ENCODE results near the gene ATP11C. TPM values are rescaled to one million over a fixed set of nuclear protein-coding genes. Genes with fewer than 3 reads are reported as not detected.
"Not testable (repeated sequence)": the region's sequence is repeated elsewhere in the genome, so short reads cannot be mapped to it uniquely, and the experiment has no call there.

Gene ATP11C
- total RNA-seq, 1 experiment from 2014 or later, result 38.6 TPM

DNA sequence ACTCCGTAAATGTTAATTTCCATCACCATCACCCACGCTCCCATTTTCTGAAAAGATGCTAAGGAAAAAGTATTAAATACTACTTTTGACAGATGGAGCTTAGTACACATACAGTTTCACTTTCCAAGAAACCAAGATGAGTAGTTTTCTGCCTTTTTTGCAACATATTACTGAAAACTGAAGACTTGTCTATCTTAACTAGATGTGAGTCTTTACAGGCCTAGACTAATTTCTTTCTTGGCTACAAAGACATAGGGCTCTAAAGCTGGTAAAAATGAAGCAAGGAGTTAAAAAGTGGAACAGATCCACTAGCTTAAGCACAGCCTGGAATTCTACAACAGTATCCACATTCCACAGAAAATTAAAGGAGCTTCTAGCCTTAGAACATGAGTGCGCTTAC is 68.2 kb downstream of the ATP11C start:
- H3K27ac Mint-ChIP-seq, result no peak overlapping the region
- H3K4me1 Mint-ChIP-seq, result peaks cover 12% of the 10 kb centered on the region; the same call in 1 of the 2 replicates
- TF ChIP-seq ETV6 (CRISPR knock-in tag; IDR thresholded peaks at IDR 0.05) (no peak), GRHL2 (CRISPR knock-in tag; IDR thresholded peaks at IDR 0.05; ENCODE audit: insufficient replicate concordance, severe bottlenecking) (no peak), RORB (CRISPR knock-in tag; IDR thresholded peaks at IDR 0.05) (no peak), SP1 (CRISPR knock-in tag; conservative IDR thresholded peaks at IDR 0.05) (no peak), ZNF121 (CRISPR knock-in tag; IDR thresholded peaks at IDR 0.05) (no peak), MYBL2 (CRISPR knock-in tag; IDR thresholded peaks at IDR 0.05) (no peak), FOXP1 (CRISPR knock-in tag; IDR thresholded peaks at IDR 0.05; ENCODE audit: borderline replicate concordance) (no peak), FOXK1 (CRISPR knock-in tag; IDR thresholded peaks at IDR 0.05) (no peak), ATF1 (CRISPR knock-in tag; IDR thresholded peaks at IDR 0.05) (no peak), SMAD3 (CRISPR knock-in tag; IDR thresholded peaks at IDR 0.05; ENCODE audit: borderline replicate concordance) (no peak), ESRRA (CRISPR knock-in tag; IDR thresholded peaks at IDR 0.05; ENCODE audit: borderline replicate concordance) (no peak), SOX15 (CRISPR knock-in tag; IDR thresholded peaks at IDR 0.05) (no peak), ZNF416 (CRISPR knock-in tag; IDR thresholded peaks at IDR 0.05) (no peak), NR2C2 (CRISPR knock-in tag; IDR thresholded peaks at IDR 0.05) (no peak)
- TF ChIP-seq, protein P1, sequence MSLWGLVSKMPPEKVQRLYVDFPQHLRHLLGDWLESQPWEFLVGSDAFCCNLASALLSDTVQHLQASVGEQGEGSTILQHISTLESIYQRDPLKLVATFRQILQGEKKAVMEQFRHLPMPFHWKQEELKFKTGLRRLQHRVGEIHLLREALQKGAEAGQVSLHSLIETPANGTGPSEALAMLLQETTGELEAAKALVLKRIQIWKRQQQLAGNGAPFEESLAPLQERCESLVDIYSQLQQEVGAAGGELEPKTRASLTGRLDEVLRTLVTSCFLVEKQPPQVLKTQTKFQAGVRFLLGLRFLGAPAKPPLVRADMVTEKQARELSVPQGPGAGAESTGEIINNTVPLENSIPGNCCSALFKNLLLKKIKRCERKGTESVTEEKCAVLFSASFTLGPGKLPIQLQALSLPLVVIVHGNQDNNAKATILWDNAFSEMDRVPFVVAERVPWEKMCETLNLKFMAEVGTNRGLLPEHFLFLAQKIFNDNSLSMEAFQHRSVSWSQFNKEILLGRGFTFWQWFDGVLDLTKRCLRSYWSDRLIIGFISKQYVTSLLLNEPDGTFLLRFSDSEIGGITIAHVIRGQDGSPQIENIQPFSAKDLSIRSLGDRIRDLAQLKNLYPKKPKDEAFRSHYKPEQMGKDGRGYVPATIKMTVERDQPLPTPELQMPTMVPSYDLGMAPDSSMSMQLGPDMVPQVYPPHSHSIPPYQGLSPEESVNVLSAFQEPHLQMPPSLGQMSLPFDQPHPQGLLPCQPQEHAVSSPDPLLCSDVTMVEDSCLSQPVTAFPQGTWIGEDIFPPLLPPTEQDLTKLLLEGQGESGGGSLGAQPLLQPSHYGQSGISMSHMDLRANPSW (CRISPR knock-in tag; conservative IDR thresholded peaks at IDR 0.05; ENCODE audit: low read depth), result no peak
- TF ChIP-seq, protein P2, sequence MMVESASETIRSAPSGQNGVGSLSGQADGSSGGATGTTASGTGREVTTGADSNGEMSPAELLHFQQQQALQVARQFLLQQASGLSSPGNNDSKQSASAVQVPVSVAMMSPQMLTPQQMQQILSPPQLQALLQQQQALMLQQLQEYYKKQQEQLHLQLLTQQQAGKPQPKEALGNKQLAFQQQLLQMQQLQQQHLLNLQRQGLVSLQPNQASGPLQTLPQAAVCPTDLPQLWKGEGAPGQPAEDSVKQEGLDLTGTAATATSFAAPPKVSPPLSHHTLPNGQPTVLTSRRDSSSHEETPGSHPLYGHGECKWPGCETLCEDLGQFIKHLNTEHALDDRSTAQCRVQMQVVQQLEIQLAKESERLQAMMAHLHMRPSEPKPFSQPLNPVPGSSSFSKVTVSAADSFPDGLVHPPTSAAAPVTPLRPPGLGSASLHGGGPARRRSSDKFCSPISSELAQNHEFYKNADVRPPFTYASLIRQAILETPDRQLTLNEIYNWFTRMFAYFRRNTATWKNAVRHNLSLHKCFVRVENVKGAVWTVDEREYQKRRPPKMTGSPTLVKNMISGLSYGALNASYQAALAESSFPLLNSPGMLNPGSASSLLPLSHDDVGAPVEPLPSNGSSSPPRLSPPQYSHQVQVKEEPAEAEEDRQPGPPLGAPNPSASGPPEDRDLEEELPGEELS (CRISPR knock-in tag; IDR thresholded peaks at IDR 0.05), result no peak
- TF ChIP-seq, protein P3, sequence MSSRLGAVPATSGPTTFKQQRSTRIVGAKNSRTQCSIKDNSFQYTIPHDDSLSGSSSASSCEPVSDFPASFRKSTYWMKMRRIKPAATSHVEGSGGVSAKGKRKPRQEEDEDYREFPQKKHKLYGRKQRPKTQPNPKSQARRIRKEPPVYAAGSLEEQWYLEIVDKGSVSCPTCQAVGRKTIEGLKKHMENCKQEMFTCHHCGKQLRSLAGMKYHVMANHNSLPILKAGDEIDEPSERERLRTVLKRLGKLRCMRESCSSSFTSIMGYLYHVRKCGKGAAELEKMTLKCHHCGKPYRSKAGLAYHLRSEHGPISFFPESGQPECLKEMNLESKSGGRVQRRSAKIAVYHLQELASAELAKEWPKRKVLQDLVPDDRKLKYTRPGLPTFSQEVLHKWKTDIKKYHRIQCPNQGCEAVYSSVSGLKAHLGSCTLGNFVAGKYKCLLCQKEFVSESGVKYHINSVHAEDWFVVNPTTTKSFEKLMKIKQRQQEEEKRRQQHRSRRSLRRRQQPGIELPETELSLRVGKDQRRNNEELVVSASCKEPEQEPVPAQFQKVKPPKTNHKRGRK (CRISPR knock-in tag; IDR thresholded peaks at IDR 0.05; ENCODE audit: borderline replicate concordance), result no peak
- TF ChIP-seq, protein P4, sequence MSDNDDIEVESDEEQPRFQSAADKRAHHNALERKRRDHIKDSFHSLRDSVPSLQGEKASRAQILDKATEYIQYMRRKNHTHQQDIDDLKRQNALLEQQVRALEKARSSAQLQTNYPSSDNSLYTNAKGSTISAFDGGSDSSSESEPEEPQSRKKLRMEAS (CRISPR knock-in tag; IDR thresholded peaks at IDR 0.05), result no peak
- TF ChIP-seq, protein P5, sequence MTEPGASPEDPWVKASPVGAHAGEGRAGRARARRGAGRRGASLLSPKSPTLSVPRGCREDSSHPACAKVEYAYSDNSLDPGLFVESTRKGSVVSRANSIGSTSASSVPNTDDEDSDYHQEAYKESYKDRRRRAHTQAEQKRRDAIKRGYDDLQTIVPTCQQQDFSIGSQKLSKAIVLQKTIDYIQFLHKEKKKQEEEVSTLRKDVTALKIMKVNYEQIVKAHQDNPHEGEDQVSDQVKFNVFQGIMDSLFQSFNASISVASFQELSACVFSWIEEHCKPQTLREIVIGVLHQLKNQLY (CRISPR knock-in tag; IDR thresholded peaks at IDR 0.05), result no peak
- no peak for DNase-seq (ENCODE audit: low spot score)
- H3K36me3 Mint-ChIP-seq, result no peaks in the 10 kb centered on the region; the same call in 1 of the 2 replicates
- ATAC-seq, result no peak
- no peaks in the 10 kb centered on the region for H3K27me3 Mint-ChIP-seq (ENCODE audit: low read depth)
- ChIA-PET POLR2A (no interaction called here), CTCF (no interaction called here)
- no peak overlapping the region for H3K4me3 Mint-ChIP-seq
- no peaks in the 10 kb centered on the region for H3K9me3 Mint-ChIP-seq

DNA sequence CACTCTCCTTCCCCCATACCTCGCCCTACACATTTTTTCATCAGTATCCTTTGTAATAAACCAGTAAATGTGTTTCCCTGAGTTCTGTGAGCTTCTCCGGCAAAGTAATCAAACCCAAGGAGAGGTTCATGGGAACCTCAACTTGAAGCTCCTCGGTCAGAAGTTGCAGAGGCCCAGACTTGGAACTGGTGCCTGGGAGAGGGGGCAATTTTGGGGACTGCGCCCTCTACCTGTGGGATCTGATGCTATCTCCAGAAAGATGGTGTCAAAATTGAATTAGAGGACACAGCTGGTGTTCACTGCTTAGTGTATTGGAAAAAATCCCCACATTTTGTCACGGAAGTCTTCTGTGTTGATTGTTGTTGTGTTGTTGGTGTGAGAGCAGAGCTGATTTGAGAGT is 70.6 kb downstream of the ATP11C start:
- ChIA-PET CTCF (interaction anchor here (0.6 to 1.7 kb wide), 8 partner anchors 8 to 651 kb away, joined by 3 to 6 read pairs (median 4); no protein-coding TSS in a partner anchor), POLR2A (interaction anchor here (0.6 kb wide), 1 partner anchor 97 kb away, joined by 3 read pairs; no protein-coding TSS in a partner anchor)
- Mint-ChIP-seq H3K4me1 (peaks cover 15% of the 10 kb centered on the region), H3K27ac (no peak overlapping the region), H3K36me3 (no peaks in the 10 kb centered on the region; the same call in 1 of the 2 replicates), H3K4me3 (no peak overlapping the region), H3K9me3 (no peaks in the 10 kb centered on the region), H3K27me3 (ENCODE audit: low read depth) (no peaks in the 10 kb centered on the region)
- ATAC-seq (no peak), DNase-seq (ENCODE audit: low spot score) (no peak)
- TF ChIP-seq TCF7 (CRISPR knock-in tag; IDR thresholded peaks at IDR 0.05; ENCODE audit: low read depth) (no peak), CREM (CRISPR knock-in tag; IDR thresholded peaks at IDR 0.05) (no peak), KAT7 (CRISPR knock-in tag; IDR thresholded peaks at IDR 0.05; ENCODE audit: borderline replicate concordance) (no peak), JAZF1 (CRISPR knock-in tag; IDR thresholded peaks at IDR 0.05) (no peak), ZNF121 (CRISPR knock-in tag; IDR thresholded peaks at IDR 0.05) (no peak), ZNF263 (CRISPR knock-in tag; IDR thresholded peaks at IDR 0.05; ENCODE audit: low read depth) (no peak), SP1 (CRISPR knock-in tag; conservative IDR thresholded peaks at IDR 0.05) (no peak), ESRRA (CRISPR knock-in tag; IDR thresholded peaks at IDR 0.05; ENCODE audit: borderline replicate concordance) (no peak)
- TF ChIP-seq, protein P6, sequence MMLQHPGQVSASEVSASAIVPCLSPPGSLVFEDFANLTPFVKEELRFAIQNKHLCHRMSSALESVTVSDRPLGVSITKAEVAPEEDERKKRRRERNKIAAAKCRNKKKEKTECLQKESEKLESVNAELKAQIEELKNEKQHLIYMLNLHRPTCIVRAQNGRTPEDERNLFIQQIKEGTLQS (CRISPR knock-in tag; conservative IDR thresholded peaks at IDR 0.05), result no peak

DNA sequence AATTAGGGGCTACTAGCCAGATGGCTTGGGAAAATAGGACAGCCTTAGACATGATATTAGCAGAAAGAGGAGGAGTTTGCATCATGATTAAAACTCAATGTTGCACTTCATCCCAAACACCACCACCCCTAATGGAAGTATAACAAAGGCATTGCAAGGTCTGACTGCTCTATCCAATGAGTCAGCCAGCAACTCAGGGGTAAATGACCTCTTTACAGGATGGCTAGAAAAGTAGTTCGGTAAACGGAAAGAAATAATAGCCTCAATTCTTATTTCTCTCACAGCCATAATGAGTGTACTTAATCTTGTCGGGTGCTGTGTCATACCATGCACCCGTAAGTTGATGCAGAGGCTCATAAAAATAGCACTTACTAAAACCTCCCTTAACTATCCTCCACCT is 76.0 kb downstream of the ATP11C start:
- H3K9me3 Mint-ChIP-seq; POLR2A ChIA-PET; DNase-seq (ENCODE audit: low spot score); H3K4me3 Mint-ChIP-seq; H3K27ac Mint-ChIP-seq; H3K36me3 Mint-ChIP-seq; ATAC-seq; CTCF ChIA-PET; H3K27me3 Mint-ChIP-seq (ENCODE audit: low read depth): not testable (repeated sequence)
- peaks cover 53% of the 10 kb centered on the region for H3K4me1 Mint-ChIP-seq

Measured in WTC11 (cell line).